MCF 10A (cell line): ENCODE data around the gene TBC1D14. TPM values are rescaled to one million over a fixed set of nuclear protein-coding genes. Genes with fewer than 3 reads are reported as not detected.
A peak's percentile ranks its signal among the peaks of the same experiment; 100 is the strongest.

Experiments used
- BruUV-seq: library from RNA; stranded (reverse); fragments of 400-500 nt; replicated peaks from 2 replicates; lab custom pipeline; 2021; lab: Mats Ljungman, UMichigan
- CTCF ChIA-PET: fragments of 300-600 bp; sonication (Branson Sonifier 250); formaldehyde crosslinking; extraction: SDS; loops from one replicate; lab custom pipeline; 2021; ENCODE audit warnings: antibody characterized with exemption, inconsistent platforms; lab: Yijun Ruan, JAX
- POLR2A ChIA-PET: fragments of 300-600, 350-650 bp; sonication (Branson Sonifier 250); formaldehyde crosslinking; extraction: SDS; loops from one replicate; lab custom pipeline; 2020; ENCODE audit warnings: antibody characterized with exemption, inconsistent platforms; lab: Yijun Ruan, JAX
- DNase-seq: peaks from one replicate; pipeline ENCODE4 v3.0.0-alpha.2; 2018; ENCODE audit not compliant: unreplicated experiment
- H3K27ac Mint-ChIP-seq: one replicate; pipeline ENCODE4 v1.8.0; 2022; ENCODE audit warnings: mild to moderate bottlenecking, low read depth, mixed read lengths; ENCODE audit not compliant: unreplicated experiment
- H3K27me3 Mint-ChIP-seq: one replicate; pipeline ENCODE4 v1.8.0; 2022; ENCODE audit warnings: mixed read lengths; ENCODE audit not compliant: insufficient read depth, unreplicated experiment
- H3K36me3 Mint-ChIP-seq: one replicate; pipeline ENCODE4 v1.8.0; 2022; ENCODE audit warnings: mild to moderate bottlenecking, moderate library complexity, mixed read lengths; ENCODE audit not compliant: insufficient read depth, unreplicated experiment
- H3K4me1 Mint-ChIP-seq: one replicate; pipeline ENCODE4 v1.8.0; 2022; ENCODE audit warnings: mixed read lengths; ENCODE audit not compliant: insufficient read depth, unreplicated experiment
- H3K4me3 Mint-ChIP-seq: one replicate; pipeline ENCODE4 v1.8.0; 2022; ENCODE audit warnings: mild to moderate bottlenecking, moderate library complexity, mixed read lengths; ENCODE audit not compliant: unreplicated experiment
- H3K9me3 Mint-ChIP-seq: one replicate; pipeline ENCODE4 v1.8.0; 2022; ENCODE audit warnings: mixed read lengths; ENCODE audit not compliant: unreplicated experiment
- CTCF ChIP-seq: fragments of 200-600 bp; IDR thresholded peaks from one replicate; pipeline ENCODE4 v1.8.0; 2022; ENCODE audit warnings: antibody characterized with exemption, mild to moderate bottlenecking; ENCODE audit not compliant: unreplicated experiment
- intact Hi-C: fragments of 100-400 bp; cut with micrococcal nuclease; formaldehyde crosslinking; loops from 2 replicates; pipeline ENCODE4 v1.14.1; 2022
- total RNA-seq: library from RNA; stranded (reverse); gene quantifications from 2 replicates; pipeline ENCODE4 v1.2.3, GENCODE V29; 2022

The TBC1D14 gene
- total RNA-seq, 1 experiment from 2014 or later: 55.1 TPM

DNA sequence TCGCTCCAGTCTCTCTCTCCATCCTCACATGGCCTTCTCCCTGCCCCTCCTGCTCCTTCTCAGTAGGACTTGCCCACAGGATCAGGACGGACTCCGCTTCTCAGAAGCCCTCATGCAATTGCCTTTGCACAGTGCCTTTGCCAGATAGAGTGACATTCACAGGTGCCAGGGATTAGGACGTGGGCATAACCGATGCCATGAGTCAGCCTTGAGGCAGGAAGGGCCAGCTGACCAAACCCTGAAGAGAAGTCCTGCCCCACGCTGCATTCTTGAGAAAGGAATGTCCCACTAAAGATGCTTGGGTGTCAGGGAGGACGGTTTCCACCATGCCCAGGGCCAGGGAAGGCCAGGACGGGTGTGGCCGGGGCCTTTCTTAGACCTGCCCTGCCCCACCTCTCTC, 164.8 kb downstream of the TBC1D14 start:
- Mint-ChIP-seq H3K4me3 (no peak overlapping the region), H3K4me1 (peaks cover 7% of the 10 kb centered on the region), H3K27ac (no peak overlapping the region), H3K36me3 (no peaks in the 10 kb centered on the region), H3K9me3 (no peaks in the 10 kb centered on the region), H3K27me3 (peaks cover 14% of the 10 kb centered on the region)
- intact Hi-C loops: loop anchor here (5.0 kb wide), 2 partner anchors 182 to 202 kb away; no protein-coding TSS in a partner anchor
- no peak for TF ChIP-seq CTCF
- ChIA-PET POLR2A (no interaction called here), CTCF (interaction anchor here (0.6 to 1.1 kb wide), 2 partner anchors 166 to 216 kb away, joined by 4 to 5 read pairs; no protein-coding TSS in a partner anchor)
- no TSS peak for BruUV-seq
- DNase-seq: peak; percentile 14

GRCh38 chr4:7075962-7076695, 166.5 kb downstream of the TBC1D14 start:
- Mint-ChIP-seq H3K36me3 (no peaks in the 10 kb centered on the region), H3K27me3 (peaks cover 6% of the 10 kb centered on the region), H3K9me3 (peaks cover 6% of the 10 kb centered on the region), H3K27ac (no peak overlapping the region), H3K4me1 (no peaks in the 10 kb centered on the region), H3K4me3 (no peak overlapping the region)
- CTCF ChIA-PET: no interaction called here
- DNase-seq: no peak
- TF ChIP-seq CTCF: no peak
- intact Hi-C loops: no loop called here
- BruUV-seq: no TSS peak
- POLR2A ChIA-PET: no interaction called here

- ChIA-PET CTCF (no interaction called here), POLR2A (interaction anchor here (0.6 kb wide), 1 partner anchor 25 kb away, joined by 3 read pairs; no protein-coding TSS in a partner anchor)
- Mint-ChIP-seq H3K27ac (no peak overlapping the region), H3K9me3 (peaks cover 6% of the 10 kb centered on the region), H3K36me3 (no peaks in the 10 kb centered on the region), H3K4me1 (no peaks in the 10 kb centered on the region), H3K4me3 (no peak overlapping the region), H3K27me3 (peaks cover under 1% of the 10 kb centered on the region)
- no TSS peak for BruUV-seq
- TF ChIP-seq CTCF: no peak
- no peak for DNase-seq
- intact Hi-C loops: no loop called here
Measured at GRCh38 chr4:7076696-7077082, 167.1 kb downstream of the TBC1D14 start.

DNA sequence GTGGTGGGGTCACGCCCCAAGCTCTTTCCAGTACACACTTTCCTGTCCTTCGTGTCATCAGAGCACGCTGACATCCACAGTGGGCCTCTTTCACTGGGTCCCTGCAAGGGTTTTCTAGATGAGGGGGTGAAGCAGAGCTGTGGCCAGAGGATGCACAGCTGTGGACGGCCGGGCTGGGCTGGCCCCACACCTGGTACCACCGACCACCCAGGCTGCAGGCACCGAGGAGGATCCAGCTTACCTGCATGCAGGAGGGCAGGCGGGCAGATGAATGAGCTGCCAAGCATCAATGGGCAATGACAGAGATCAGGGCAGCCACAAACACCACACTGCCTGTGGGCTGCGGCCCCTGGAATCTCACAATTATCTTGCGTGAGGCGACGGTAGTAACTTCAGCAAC, 167.7 kb downstream of the TBC1D14 start:
- H3K9me3 Mint-ChIP-seq: peaks cover 6% of the 10 kb centered on the region
- no peak overlapping the region for H3K27ac Mint-ChIP-seq
- no TSS peak for BruUV-seq
- no peak for TF ChIP-seq CTCF
- no peak overlapping the region for H3K4me3 Mint-ChIP-seq
- POLR2A ChIA-PET: interaction anchor here (0.6 kb wide), 1 partner anchor 24 kb away, joined by 3 read pairs; no protein-coding TSS in a partner anchor
- CTCF ChIA-PET: interaction anchor here (0.9 kb wide), 1 partner anchor 34 kb away, joined by 3 read pairs; the partner anchor contains the start of gene TADA2B
- no peaks in the 10 kb centered on the region for H3K36me3 Mint-ChIP-seq
- no peak for DNase-seq
- H3K4me1 Mint-ChIP-seq: peaks cover 6% of the 10 kb centered on the region
- intact Hi-C loops: no loop called here
- H3K27me3 Mint-ChIP-seq: no peaks in the 10 kb centered on the region
